Neural crest cell (in vitro differentiated cells): Measurements from ENCODE around the gene SLC1A7. TPM values are rescaled to one million over a fixed set of nuclear protein-coding genes. Genes with fewer than 3 reads are reported as not detected.

Source experiments
- DNase-seq: peaks from one replicate; pipeline ENCODE4 v3.0.0; 2021; ENCODE audit warnings: low read depth, mixed read lengths, low spot score
- H3K27ac Mint-ChIP-seq: one replicate; pipeline ENCODE4 v1.8.0; 2021; ENCODE audit warnings: mild to moderate bottlenecking, mixed read lengths; ENCODE audit not compliant: unreplicated experiment
- H3K27me3 Mint-ChIP-seq: 2 replicates; pipeline ENCODE4 v1.8.0; 2021; ENCODE audit warnings: low read depth, mild to moderate bottlenecking, mixed read lengths
- H3K36me3 Mint-ChIP-seq: 2 replicates; pipeline ENCODE4 v1.8.0; 2021; ENCODE audit warnings: low read depth, mild to moderate bottlenecking, mixed read lengths
- H3K4me1 Mint-ChIP-seq: 2 replicates; pipeline ENCODE4 v1.8.0; 2021; ENCODE audit warnings: mixed read lengths
- H3K4me3 Mint-ChIP-seq: one replicate; pipeline ENCODE4 v1.8.0; 2021; ENCODE audit warnings: mild to moderate bottlenecking, mixed read lengths
- H3K9me3 Mint-ChIP-seq: 2 replicates; pipeline ENCODE4 v1.8.0; 2021; ENCODE audit warnings: mixed read lengths
- CTCF ChIP-seq: fragments of 200-600 bp; sonication (generic); conservative IDR thresholded peaks from 2 replicates; pipeline ENCODE4 v1.5.0; 2021; ENCODE audit warnings: antibody characterized with exemption, mild to moderate bottlenecking
- total RNA-seq: library from RNA; stranded (reverse); gene quantifications from 2 replicates; pipeline ENCODE4 v1.2.1, GENCODE V29; 2021

SLC1A7 gene
- total RNA-seq, 1 donor from 2014 or later: not detected

DNA sequence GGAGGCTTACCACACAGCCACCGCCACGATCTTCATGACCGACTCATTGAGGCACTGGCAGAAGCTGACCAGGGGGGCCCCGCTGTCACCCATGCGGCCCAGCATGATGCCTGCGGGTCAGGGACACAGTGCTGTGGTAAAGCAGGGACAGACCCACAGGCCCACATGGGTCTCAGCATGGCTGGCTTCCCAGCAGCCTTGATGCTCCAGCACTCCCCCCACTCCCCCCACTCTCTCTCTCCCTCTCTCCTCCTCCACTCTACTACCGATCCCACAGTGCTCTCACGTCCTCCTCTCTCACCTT lies 49.0 kb downstream of the SLC1A7 start:
- no peaks in the 10 kb centered on the region for H3K36me3 Mint-ChIP-seq
- no peak overlapping the region for H3K4me3 Mint-ChIP-seq
- no peaks in the 10 kb centered on the region for H3K27me3 Mint-ChIP-seq

DNA sequence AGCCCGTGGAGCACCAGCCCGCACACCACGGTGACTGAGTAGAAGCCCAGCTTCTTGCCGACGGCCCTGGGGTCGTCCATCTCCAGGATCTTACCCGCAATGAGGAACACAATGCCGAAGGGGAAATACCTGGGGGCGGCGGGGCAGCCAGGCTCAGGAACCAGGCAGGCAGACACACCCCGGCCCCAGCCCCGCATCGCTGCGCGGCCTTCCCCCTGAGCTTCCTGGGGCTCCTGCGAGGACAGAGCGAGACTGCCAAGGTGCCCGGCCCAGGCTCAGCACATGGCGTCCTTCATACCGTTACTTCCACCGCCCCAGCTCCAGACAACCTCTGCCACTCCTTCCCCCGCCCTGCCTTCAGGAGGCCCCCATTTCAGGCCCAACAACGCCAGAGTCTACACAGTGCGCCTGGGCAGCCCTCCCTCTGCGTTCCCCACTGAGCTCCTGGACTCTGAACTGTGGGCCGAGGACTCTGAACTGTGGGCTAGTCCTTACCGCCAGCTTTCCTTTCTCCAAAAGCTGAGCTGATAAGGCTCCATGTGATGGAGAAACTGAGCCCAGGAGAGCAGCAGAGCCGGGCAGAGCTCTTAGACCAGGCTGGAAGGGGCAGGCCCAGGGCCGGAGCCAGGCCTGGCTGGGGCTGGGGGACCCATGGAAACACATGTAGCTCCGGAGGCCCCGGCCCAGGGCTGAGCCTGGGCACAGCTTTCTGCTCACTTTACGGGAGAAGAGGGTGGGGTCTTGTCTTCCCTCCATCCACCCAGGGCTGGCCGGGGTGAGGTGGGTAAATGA lies 49.6 kb downstream of the SLC1A7 start:
- H3K27ac Mint-ChIP-seq: no peak overlapping the region
- H3K4me3 Mint-ChIP-seq: no peak overlapping the region
- no peaks in the 10 kb centered on the region for H3K27me3 Mint-ChIP-seq

More for the DNA sequence above, 49.0 kb downstream of the SLC1A7 start:
- no peak for TF ChIP-seq CTCF
- Mint-ChIP-seq H3K4me1 (no peaks in the 10 kb centered on the region), H3K27ac (peak overlapping the region; percentile 12), H3K9me3 (no peaks in the 10 kb centered on the region)
- no peak for DNase-seq

GRCh38 chr1:53091841-53092645 lies 50.4 kb downstream of the SLC1A7 start:
- H3K27me3 Mint-ChIP-seq: no peaks in the 10 kb centered on the region
- TF ChIP-seq CTCF: no peak
- H3K9me3 Mint-ChIP-seq: no peaks in the 10 kb centered on the region
- H3K36me3 Mint-ChIP-seq: no peaks in the 10 kb centered on the region
- no peaks in the 10 kb centered on the region for H3K4me1 Mint-ChIP-seq
- DNase-seq: no peak
- no peak overlapping the region for H3K27ac Mint-ChIP-seq
- no peak overlapping the region for H3K4me3 Mint-ChIP-seq

More for the DNA sequence above, 49.6 kb downstream of the SLC1A7 start:
- no peaks in the 10 kb centered on the region for H3K36me3 Mint-ChIP-seq
- TF ChIP-seq CTCF: no peak
- no peak for DNase-seq
- H3K4me1 Mint-ChIP-seq: no peaks in the 10 kb centered on the region
- H3K9me3 Mint-ChIP-seq: no peaks in the 10 kb centered on the region

DNA sequence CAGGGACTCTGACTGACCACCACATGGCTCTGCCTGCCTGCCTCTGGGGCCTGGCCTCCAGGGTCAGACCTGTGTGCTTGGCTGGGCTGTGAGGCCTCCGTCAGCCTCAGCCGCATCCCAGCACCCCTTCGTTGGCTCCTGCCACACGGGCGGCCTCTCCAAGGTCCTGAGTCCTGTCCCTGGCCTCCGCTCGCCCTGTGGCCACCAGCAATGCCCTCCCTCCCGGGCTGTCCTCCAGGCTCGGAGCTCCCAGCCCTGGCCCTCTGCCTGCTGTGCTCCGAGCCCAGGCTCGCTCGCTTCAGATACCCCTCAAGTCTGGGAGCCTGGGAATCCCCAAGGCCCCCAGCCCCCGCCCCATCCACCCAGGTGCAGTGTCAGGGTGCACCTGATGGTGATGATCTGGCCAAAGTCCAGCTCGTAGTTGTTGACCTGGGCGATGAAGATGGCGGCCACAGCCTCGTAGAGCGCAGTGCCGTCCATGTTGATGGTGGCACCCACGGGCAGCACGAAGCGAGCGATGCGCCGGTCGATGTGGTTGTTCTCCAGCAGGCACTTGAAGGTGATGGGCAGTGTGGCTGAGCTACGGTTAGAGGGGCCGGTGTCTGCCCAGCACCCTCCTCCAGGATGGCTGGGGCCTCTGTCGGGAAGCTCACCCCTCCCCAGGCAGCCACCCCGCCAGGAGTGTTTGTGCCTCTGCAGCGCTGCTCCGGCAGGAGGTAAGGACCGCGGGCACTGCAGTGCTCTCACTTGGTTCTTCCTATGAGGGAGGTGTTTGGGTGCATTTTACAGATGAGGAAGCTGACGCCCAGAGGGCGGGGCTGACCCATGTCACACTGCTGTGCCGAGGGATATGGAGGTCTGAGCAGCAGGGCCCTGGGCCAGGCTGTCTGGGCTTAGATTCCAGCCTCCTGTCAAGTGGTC lies 52.0 kb downstream of the SLC1A7 start:
- H3K27me3 Mint-ChIP-seq: no peaks in the 10 kb centered on the region
- DNase-seq: no peak
- TF ChIP-seq CTCF: no peak
- H3K27ac Mint-ChIP-seq: no peak overlapping the region
- no peaks in the 10 kb centered on the region for H3K36me3 Mint-ChIP-seq
- H3K9me3 Mint-ChIP-seq: no peaks in the 10 kb centered on the region
- no peak overlapping the region for H3K4me3 Mint-ChIP-seq
- no peaks in the 10 kb centered on the region for H3K4me1 Mint-ChIP-seq

GRCh38 chr1:53089478-53090226 lies 52.8 kb downstream of the SLC1A7 start:
- no peaks in the 10 kb centered on the region for H3K27me3 Mint-ChIP-seq
- no peak for DNase-seq
- no peaks in the 10 kb centered on the region for H3K9me3 Mint-ChIP-seq
- TF ChIP-seq CTCF: no peak
- H3K27ac Mint-ChIP-seq: no peak overlapping the region
- H3K4me3 Mint-ChIP-seq: no peak overlapping the region
- no peaks in the 10 kb centered on the region for H3K36me3 Mint-ChIP-seq
- no peaks in the 10 kb centered on the region for H3K4me1 Mint-ChIP-seq
